ENCODE data around the gene C19orf85. TPM values are rescaled to one million over a fixed set of nuclear protein-coding genes. Genes with fewer than 3 reads are reported as not detected.

Gene C19orf85
- total RNA-seq, 4 donors from 2014 or later: not detected

GRCh38 chr19:55459551-55459949, 5.0 kb downstream of the C19orf85 start:
- 62% methylated on average over 8 of the region's 8 CpGs for WGBS, 2 donors

GRCh38 chr19:55457683-55458457, 6.7 kb downstream of the C19orf85 start:
- 79 to 86% methylated on average over 16 of the region's 16 CpGs for WGBS, 2 donors
- H3K4me3 ChIP-seq (ENCODE audit: low read depth, poor library complexity, severe bottlenecking): no peak overlapping the region
- intact Hi-C loops (cut with DNase I; ENCODE audit: low total_unique reads): no loop called here
- DNase-seq (ENCODE audit: low spot score in 2 of 2): no peak
- TF ChIP-seq POLR2A (IDR thresholded peaks at IDR 0.05): no peak
- no peak for TF ChIP-seq CTCF (IDR thresholded peaks at IDR 0.05)

More at GRCh38 chr19:55459551-55459949, 5.0 kb downstream of the C19orf85 start:
- DNase-seq (ENCODE audit: low spot score in 2 of 2): no peak
- TF ChIP-seq CTCF (IDR thresholded peaks at IDR 0.05) (no peak), POLR2A (IDR thresholded peaks at IDR 0.05) (no peak)
- H3K4me3 ChIP-seq (ENCODE audit: low read depth, poor library complexity, severe bottlenecking): no peak overlapping the region
- intact Hi-C loops (cut with DNase I; ENCODE audit: low total_unique reads): no loop called here

- no peak overlapping the region for H3K4me3 ChIP-seq (ENCODE audit: low read depth, poor library complexity, severe bottlenecking)
- intact Hi-C loops (cut with DNase I; ENCODE audit: low total_unique reads): no loop called here
- DNase-seq (ENCODE audit: low spot score in 2 of 2): no peak
- TF ChIP-seq POLR2A (IDR thresholded peaks at IDR 0.05) (no peak), CTCF (IDR thresholded peaks at IDR 0.05) (no peak)
- WGBS, 2 donors: 88 to 89% methylated on average over 13 to 14 of the region's 14 CpGs
Measured at GRCh38 chr19:55456347-55456746, 8.2 kb downstream of the C19orf85 start.

- H3K4me3 ChIP-seq (ENCODE audit: low read depth, poor library complexity, severe bottlenecking): no peak overlapping the region
- no peak for TF ChIP-seq CTCF (IDR thresholded peaks at IDR 0.05)
- no peak for TF ChIP-seq POLR2A (IDR thresholded peaks at IDR 0.05)
Measured at GRCh38 chr19:55455576-55456235, 8.8 kb downstream of the C19orf85 start.

GRCh38 chr19:55454787-55455243, 9.7 kb downstream of the C19orf85 start:
- intact Hi-C loops (cut with DNase I; ENCODE audit: low total_unique reads): no loop called here
- TF ChIP-seq POLR2A (IDR thresholded peaks at IDR 0.05): no peak
- no peak for TF ChIP-seq CTCF (IDR thresholded peaks at IDR 0.05)
- no peak overlapping the region for H3K4me3 ChIP-seq (ENCODE audit: low read depth, poor library complexity, severe bottlenecking)
- WGBS, 2 donors: 70 to 84% methylated on average over 14 of the region's 14 CpGs
- DNase-seq (ENCODE audit: low spot score in 2 of 2): no peak

More at GRCh38 chr19:55455576-55456235, 8.8 kb downstream of the C19orf85 start:
- 61 to 93% methylated on average over 5 to 11 of the region's 11 CpGs for WGBS, 2 donors
- DNase-seq (ENCODE audit: low spot score in 2 of 2): no peak
- intact Hi-C loops (cut with DNase I; ENCODE audit: low total_unique reads): no loop called here
